Right lobe of liver (tissue), 4 donors: Measurements from ENCODE around the gene MACROD1.

Experiments used
- POLR2A ChIP-seq: fragments of 450-650 bp; IDR thresholded peaks from one replicate; pipeline ENCODE4 v1.6.1; 2017; ENCODE audit warnings: antibody characterized with exemption, mild to moderate bottlenecking
- TF ChIP-seq, protein P1 (sequence below), 4 donors: fragments of 200-600 bp in 3 of 4; fragments of 450-650 bp in 1 of 4; IDR thresholded peaks; one replicate each; pipeline versions ENCODE4 v1.5.1 to v1.8.0; 2016 to 2022; ENCODE audit warnings: antibody characterized with exemption in 4 of 4, mild to moderate bottlenecking in 2 of 4
- donor health status: DM: no; HTN: no; CAD: no.
- donor health status: DM: no; HTN: no; CAD: no.
- donor health status: DM: no; HTN: yes; CAD: no.

DNA sequence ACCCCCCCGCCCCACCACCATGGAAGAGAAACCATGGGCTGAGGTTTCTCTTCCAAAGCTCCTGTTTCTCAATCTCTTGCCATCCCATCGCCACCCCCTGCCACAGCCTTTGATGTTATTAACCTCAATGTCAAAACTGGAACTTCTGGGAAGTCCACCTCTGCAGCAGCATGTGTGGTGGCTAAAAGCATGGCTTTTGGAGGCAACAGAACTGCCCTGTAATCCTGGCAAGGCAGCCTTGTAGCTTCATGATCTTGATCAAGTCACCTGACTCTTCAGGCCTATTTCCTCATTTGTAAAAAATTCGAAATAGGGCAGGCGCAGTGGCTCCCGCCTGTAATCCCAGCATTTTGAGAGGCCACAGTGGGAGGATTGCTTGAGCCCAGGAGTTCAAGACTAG lies 195.0 kb downstream of the MACROD1 start:
- no peak for TF ChIP-seq POLR2A
- TF ChIP-seq, protein P1, sequence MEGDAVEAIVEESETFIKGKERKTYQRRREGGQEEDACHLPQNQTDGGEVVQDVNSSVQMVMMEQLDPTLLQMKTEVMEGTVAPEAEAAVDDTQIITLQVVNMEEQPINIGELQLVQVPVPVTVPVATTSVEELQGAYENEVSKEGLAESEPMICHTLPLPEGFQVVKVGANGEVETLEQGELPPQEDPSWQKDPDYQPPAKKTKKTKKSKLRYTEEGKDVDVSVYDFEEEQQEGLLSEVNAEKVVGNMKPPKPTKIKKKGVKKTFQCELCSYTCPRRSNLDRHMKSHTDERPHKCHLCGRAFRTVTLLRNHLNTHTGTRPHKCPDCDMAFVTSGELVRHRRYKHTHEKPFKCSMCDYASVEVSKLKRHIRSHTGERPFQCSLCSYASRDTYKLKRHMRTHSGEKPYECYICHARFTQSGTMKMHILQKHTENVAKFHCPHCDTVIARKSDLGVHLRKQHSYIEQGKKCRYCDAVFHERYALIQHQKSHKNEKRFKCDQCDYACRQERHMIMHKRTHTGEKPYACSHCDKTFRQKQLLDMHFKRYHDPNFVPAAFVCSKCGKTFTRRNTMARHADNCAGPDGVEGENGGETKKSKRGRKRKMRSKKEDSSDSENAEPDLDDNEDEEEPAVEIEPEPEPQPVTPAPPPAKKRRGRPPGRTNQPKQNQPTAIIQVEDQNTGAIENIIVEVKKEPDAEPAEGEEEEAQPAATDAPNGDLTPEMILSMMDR (IDR thresholded peaks at IDR 0.05), result no peak
